PC-3 (cell line): Measurements from ENCODE around the gene ZFP36L2. TPM values are rescaled to one million over a fixed set of nuclear protein-coding genes. Genes with fewer than 3 reads are reported as not detected.
A peak's percentile ranks its signal among the peaks of the same experiment; 100 is the strongest.

Source experiments
- ATAC-seq: fragments of 200-7000 bp; cut with Tn5 transposase; 2 replicates; pipeline ENCODE4 v1.9.1; 2020; ENCODE audit warnings: mild to moderate bottlenecking, moderate library complexity
- BruUV-seq: library from RNA; stranded (reverse); fragments of 400-500 nt; replicated peaks from 2 replicates; lab custom pipeline; 2021; lab: Mats Ljungman, UMichigan
- CTCF ChIA-PET: fragments of 300-600 bp; sonication (Branson Sonifier 250); formaldehyde crosslinking; loops from one replicate; lab custom pipeline; 2022; ENCODE audit warnings: antibody characterized with exemption; lab: Charles Lee
- POLR2A ChIA-PET: fragments of 300-600 bp; sonication (Branson Sonifier 250); formaldehyde crosslinking; loops from one replicate; lab custom pipeline; 2022; ENCODE audit warnings: antibody characterized with exemption; ENCODE audit not compliant: unreplicated experiment; lab: Charles Lee
- DNase-seq: peaks from one replicate; pipeline ENCODE4 v3.0.0-alpha.2; 2015
- H2AFZ ChIP-seq: fragments of 300-600 bp; sonication (generic); 2 replicates; pipeline ENCODE4 v1.6.0; 2016; ENCODE audit warnings: antibody characterized with exemption, low read length
- H3F3A ChIP-seq: fragments of 300-600 bp; sonication (generic); one replicate; pipeline ENCODE4 v1.6.0; 2017; ENCODE audit warnings: antibody characterized with exemption, low read length, control low read depth, mild to moderate bottlenecking; ENCODE audit not compliant: unreplicated experiment
- H3K27ac ChIP-seq: fragments of 300-600 bp; sonication (generic); 2 replicates; pipeline ENCODE4 v1.5.1; 2016; ENCODE audit warnings: mild to moderate bottlenecking, low read length
- H3K27me3 ChIP-seq: fragments of 300-600 bp; sonication (generic); 2 replicates; pipeline ENCODE4 v1.6.1; 2016; ENCODE audit warnings: low read length, mixed read lengths
- H3K36me3 ChIP-seq: fragments of 300-600 bp; sonication (generic); 2 replicates; pipeline ENCODE4 v1.6.1; 2016; ENCODE audit warnings: low read depth, mixed run types, low read length, mixed read lengths
- H3K4me1 ChIP-seq: fragments of 300-600 bp; sonication (generic); 2 replicates; pipeline ENCODE4 v1.5.1; 2016; ENCODE audit warnings: low read length; ENCODE audit not compliant: insufficient read depth
- H3K4me2 ChIP-seq: fragments of 300-600 bp; sonication (generic); 2 replicates; pipeline ENCODE4 v1.6.0; 2016; ENCODE audit warnings: low read length
- H3K4me3 ChIP-seq: fragments of 300-600 bp; sonication (generic); 2 replicates; pipeline ENCODE4 v1.5.1; 2016; ENCODE audit warnings: mild to moderate bottlenecking, low read length, mixed read lengths
- H3K79me2 ChIP-seq: fragments of 300-600 bp; sonication (generic); 2 replicates; pipeline ENCODE4 v1.6.1; 2017; ENCODE audit warnings: low read length, mixed read lengths
- H3K9ac ChIP-seq: fragments of 300-600 bp; sonication (generic); 2 replicates; pipeline ENCODE4 v1.6.0; 2016; ENCODE audit warnings: mild to moderate bottlenecking, low read length
- H3K9me2 ChIP-seq: fragments of 300-600 bp; sonication (generic); replicated peaks from 2 replicates; pipeline ENCODE4 v1.6.1; 2016; ENCODE audit warnings: mixed run types, low read length, mixed read lengths
- H3K9me3 ChIP-seq: fragments of 300-600 bp; sonication (generic); 2 replicates; pipeline ENCODE4 v1.6.1; 2016; ENCODE audit warnings: low read length, mixed read lengths
- H4K20me1 ChIP-seq: fragments of 300-600 bp; sonication (generic); 2 replicates; pipeline ENCODE4 v1.6.1; 2016; ENCODE audit warnings: low read length, mixed read lengths
- CTCF ChIP-seq: fragments of 300-600 bp; sonication (generic); conservative IDR thresholded peaks from 2 replicates; pipeline ENCODE4 v1.5.1; 2017; ENCODE audit warnings: antibody characterized with exemption, low read depth, mild to moderate bottlenecking, low read length
- EZH2 ChIP-seq: fragments of 300-600 bp; sonication (generic); IDR thresholded peaks from one replicate; pipeline ENCODE4 v1.6.1; 2017; ENCODE audit warnings: antibody characterized with exemption, mild to moderate bottlenecking, low read length; ENCODE audit not compliant: unreplicated experiment
- EZH2phosphoT487 ChIP-seq: fragments of 300-600 bp; sonication (generic); IDR thresholded peaks from 2 replicates; pipeline ENCODE4 v1.6.1; 2018; ENCODE audit warnings: mild to moderate bottlenecking, antibody characterized with exemption, low read length, borderline replicate concordance
- intact Hi-C: fragments of 100-400 bp; cut with micrococcal nuclease; formaldehyde crosslinking; loops from 2 replicates; pipeline ENCODE4 v1.9.0; 2023
- total RNA-seq: library from RNA; depleted of rRNA; stranded (reverse); fragments of >200 nt; gene quantifications from 2 replicates; pipeline ENCODE4 v1.2.3, GENCODE V29; 2014

ZFP36L2 gene
- total RNA-seq, 1 experiment from 2014 or later, result 14.8 TPM

- H3K9ac ChIP-seq, result peak overlapping the region; percentile 100; the same call in 1 of the 2 replicates
- POLR2A ChIA-PET, result no interaction called here
- H3K9me3 ChIP-seq, result no peaks in the 10 kb centered on the region
- no peaks in the 10 kb centered on the region for H3K27me3 ChIP-seq
- H3K27ac ChIP-seq, result no peak overlapping the region
- peaks cover 20% of the 10 kb centered on the region for H3K4me1 ChIP-seq
- no TSS peak for BruUV-seq
- H3F3A ChIP-seq, result no peaks in the 10 kb centered on the region
- no peak for TF ChIP-seq CTCF
- no peak for TF ChIP-seq EZH2phosphoT487
- TF ChIP-seq EZH2, result no peak
- peaks cover 43% of the 10 kb centered on the region for H3K79me2 ChIP-seq
- H4K20me1 ChIP-seq, result peaks cover 9% of the 10 kb centered on the region
- no peak overlapping the region for H2AFZ ChIP-seq
- peaks cover 22% of the 10 kb centered on the region for H3K36me3 ChIP-seq
- no peaks in the 10 kb centered on the region for H3K9me2 ChIP-seq
- H3K4me3 ChIP-seq, result no peak overlapping the region; the same call in 1 of the 2 replicates
- intact Hi-C loops, result loop anchor here (2.0 to 10.0 kb wide), 4 partner anchors 154 to 404 kb away; no protein-coding TSS in a partner anchor
- DNase-seq (no peak), ATAC-seq (no peak)
- CTCF ChIA-PET, result interaction anchor here (0.5 to 2.4 kb wide), 5 partner anchors 140 to 377 kb away, joined by 3 to 11 read pairs (median 4); no protein-coding TSS in a partner anchor
- H3K4me2 ChIP-seq, result peak overlapping the region; percentile 99
Measured at GRCh38 chr2:43228321-43228751, 1.9 kb upstream of the ZFP36L2 start.

GRCh38 chr2:43227830-43228281 is 1.4 kb upstream of the ZFP36L2 start:
- peaks cover 20% of the 10 kb centered on the region for H3K4me1 ChIP-seq
- CTCF ChIA-PET, result interaction anchor here (0.5 to 2.4 kb wide), 4 partner anchors 253 to 378 kb away, joined by 3 to 11 read pairs (median 4); no protein-coding TSS in a partner anchor
- peaks cover 14% of the 10 kb centered on the region for H4K20me1 ChIP-seq
- no peaks in the 10 kb centered on the region for H3K27me3 ChIP-seq
- peaks cover 27% of the 10 kb centered on the region for H3K36me3 ChIP-seq
- no peak overlapping the region for H2AFZ ChIP-seq
- H3K79me2 ChIP-seq, result peaks cover 48% of the 10 kb centered on the region
- peak; percentile 69 for DNase-seq
- H3K9me3 ChIP-seq, result no peaks in the 10 kb centered on the region
- intact Hi-C loops, result loop anchor here (2.0 to 10.0 kb wide), 5 partner anchors 69 to 403 kb away; no protein-coding TSS in a partner anchor
- BruUV-seq, result no TSS peak
- H3K4me3 ChIP-seq, result peak overlapping the region; percentile 88
- POLR2A ChIA-PET, result no interaction called here
- H3K9me2 ChIP-seq, result no peaks in the 10 kb centered on the region
- no peak for ATAC-seq
- peak overlapping the region; percentile 99 for H3K4me2 ChIP-seq
- TF ChIP-seq CTCF (no peak), EZH2 (no peak), EZH2phosphoT487 (no peak)
- peak overlapping the region; percentile 100 for H3K9ac ChIP-seq
- H3F3A ChIP-seq, result no peaks in the 10 kb centered on the region
- peak overlapping the region; percentile 98 for H3K27ac ChIP-seq
